Adipose tissue (tissue), 3 donors: Measurements from ENCODE around the gene SLCO2A1. TPM values are rescaled to one million over a fixed set of nuclear protein-coding genes. Genes with fewer than 3 reads are reported as not detected.

Experiments used
- H3K27ac ChIP-seq: one replicate; pipeline ENCODE4 v1.5.1; 2013; ENCODE audit warnings: low read depth, low read length
- WGBS, 3 donors: extraction: QIAGEN DNeasy Blood & Tissue Kit; methylation state at CpG; one replicate each; pipeline ENCODE4 v1.1.7; 2013; 5-methylcytosine and 5-hydroxymethylcytosine counted together
- polyA plus RNA-seq, 3 donors: library from polyadenylated mRNA; stranded (reverse); fragments of 200-250 nt; gene quantifications; one replicate each; pipeline ENCODE4 v1.2.3, GENCODE V29; 2013
- donor health status: healthy with polysubstance abuse.
- donor health status: Bipolar disorder and iron deficiency.
- donor health status: healthy.

Gene SLCO2A1
- polyA plus RNA-seq, 3 donors: 5.2 to 33.5 (median 6.3) TPM

DNA sequence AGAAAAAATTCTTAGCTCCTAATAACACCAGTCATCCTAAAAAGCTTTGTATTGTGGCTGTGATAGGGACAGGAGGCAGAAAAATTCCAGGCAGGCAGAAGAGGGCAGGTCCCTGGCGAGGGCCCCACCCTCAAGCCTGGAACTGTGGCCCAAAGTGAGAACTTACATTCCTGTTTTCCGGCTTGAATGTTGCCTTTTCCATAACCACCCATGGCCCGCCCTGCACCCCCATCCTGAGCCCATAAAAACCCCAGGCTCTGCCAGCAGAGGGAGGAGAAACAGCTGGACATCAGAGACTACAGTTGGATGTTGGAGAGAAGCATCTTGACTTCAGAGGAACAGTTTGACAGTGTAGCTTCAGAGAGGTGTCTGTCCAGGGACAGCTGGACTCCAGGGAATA, 37.3 kb downstream of the SLCO2A1 start:
- WGBS, 3 donors: 76 to 92% (median 86%) methylated on average over 3 of the region's 3 CpGs
- no peak overlapping the region for H3K27ac ChIP-seq

DNA sequence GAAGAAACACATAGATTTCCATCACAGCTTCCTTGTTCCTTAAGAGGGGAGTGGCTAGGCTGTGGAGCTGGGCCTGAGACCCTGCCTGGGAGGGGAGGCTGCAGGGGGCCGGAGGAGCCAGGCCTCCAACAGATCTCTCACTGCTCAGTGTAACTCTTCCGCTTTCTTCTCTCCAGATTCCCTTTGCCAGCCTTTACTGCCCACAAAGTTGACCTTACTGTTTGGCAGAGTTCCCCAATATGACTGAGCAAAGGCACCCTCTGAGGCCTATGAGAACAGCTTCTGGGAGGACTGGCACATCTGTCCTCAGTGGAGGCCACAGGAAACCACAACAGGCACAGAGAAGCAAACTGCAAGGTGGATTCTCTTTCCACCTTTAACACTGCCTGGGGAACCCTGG, 38.1 kb downstream of the SLCO2A1 start:
- no peak overlapping the region for H3K27ac ChIP-seq
- 34 to 83% (median 65%) methylated on average over 2 of the region's 2 CpGs for WGBS, 3 donors

DNA sequence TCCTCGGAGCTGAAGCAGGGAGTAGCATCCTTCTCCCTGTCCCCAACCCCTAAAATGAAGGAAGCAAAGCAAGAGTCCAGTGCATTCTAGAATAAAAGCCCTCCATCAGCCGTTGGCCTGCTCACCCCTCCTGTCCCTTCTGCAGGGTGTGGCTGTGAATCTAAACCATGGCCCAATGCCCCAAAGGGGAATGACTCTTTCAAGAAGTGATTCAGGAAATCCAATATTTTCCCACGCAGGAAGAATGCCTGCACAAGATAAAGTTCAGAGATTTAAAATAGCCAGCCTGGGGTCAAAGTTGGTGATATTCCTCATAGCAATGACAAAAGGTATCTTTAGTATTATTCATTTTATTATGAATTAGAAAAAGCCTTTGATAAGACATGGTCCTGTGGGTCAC, 38.5 kb downstream of the SLCO2A1 start:
- no peak overlapping the region for H3K27ac ChIP-seq
- 36 to 77% (median 42%) methylated on average over 3 of the region's 3 CpGs for WGBS, 3 donors

DNA sequence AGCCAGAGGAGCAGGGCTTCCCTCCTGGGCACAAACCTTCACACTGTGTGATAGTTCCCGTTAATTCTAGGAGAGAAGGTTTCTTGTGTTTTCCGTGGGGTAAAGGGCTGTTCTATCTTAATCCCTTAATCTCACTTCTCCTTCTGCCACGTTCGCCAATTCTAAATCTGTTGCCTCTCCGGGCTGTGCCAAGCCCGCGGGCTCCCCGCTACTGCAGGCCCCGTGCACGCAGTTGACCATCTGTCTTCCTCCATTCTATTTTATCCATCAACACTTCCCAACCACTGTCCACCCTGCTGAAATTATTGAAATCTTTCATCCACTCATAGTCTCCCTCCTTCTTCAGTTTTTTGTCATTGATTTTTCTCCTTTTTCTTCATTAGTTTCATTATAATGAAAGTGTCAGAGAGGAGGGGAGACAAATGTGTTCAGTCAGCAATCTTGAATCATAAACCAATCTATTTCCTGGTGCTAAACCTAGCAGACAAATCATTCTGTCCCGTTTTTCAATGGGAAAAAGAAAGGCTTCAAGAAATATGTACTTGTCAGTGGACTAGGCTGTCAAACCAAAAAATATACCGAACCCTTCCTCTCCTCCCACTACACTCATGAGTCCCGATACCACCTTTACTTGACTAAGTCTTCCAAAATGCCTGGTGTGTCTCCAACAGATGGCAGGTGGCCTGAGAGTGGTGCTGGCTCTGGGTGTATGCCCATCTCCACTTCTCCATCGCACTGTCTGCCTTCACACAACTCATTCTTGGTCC, 39.6 kb downstream of the SLCO2A1 start:
- H3K27ac ChIP-seq: no peak overlapping the region
- WGBS, 3 donors: 77 to 89% (median 86%) methylated on average over 14 of the region's 14 CpGs

DNA sequence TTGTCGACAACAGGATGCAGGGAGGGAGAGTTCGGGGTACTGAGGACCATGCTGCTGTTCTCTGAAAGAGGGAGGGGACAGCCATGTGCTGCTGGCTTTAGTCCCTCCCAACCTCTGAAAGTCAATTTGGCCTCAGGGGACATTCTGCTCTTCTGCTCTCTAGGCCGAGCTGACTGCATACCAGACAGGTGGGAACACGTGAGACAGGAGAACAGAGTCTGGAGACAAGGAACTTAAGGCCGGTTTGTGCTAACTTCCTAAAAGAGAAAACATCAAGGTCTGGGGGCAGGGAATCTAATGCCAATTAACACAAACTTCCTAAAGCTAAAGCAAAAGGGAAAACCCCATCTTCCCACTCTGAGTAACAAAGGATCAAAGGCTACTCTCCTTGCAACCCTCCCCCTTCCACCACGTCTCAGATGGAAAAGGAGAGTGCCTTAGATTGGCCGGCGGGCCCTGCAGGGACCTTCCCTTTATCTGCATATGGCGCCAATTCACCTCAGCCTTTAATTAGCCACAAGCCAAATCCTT, 41.0 kb downstream of the SLCO2A1 start:
- no peak overlapping the region for H3K27ac ChIP-seq
- 64 to 73% (median 67%) methylated on average over 9 of the region's 9 CpGs for WGBS, 3 donors

DNA sequence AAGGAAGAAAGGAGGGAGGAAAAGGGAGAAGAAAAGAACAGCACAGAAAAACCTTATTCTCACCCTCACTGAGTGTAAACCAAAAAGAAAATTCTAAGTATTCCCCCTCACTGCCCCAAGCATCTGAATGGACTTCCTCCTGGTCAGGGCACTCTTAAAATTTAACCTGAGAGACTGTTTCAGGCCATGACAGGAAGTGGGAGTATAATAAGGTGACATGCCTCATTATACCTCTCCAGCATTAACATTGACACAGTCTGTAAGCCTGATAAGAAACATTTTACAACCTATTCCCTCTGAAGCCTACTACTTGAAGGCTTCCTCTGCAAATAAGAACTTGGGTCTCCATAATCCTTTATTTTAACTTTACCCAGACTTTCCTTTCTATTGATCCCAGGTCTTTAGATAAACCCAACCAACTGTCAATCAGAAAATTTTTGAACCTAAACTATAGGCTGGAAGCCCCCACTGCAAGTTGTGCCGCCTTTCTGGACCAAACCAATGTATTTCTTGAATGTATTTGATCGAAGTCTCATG, 41.7 kb downstream of the SLCO2A1 start:
- no peak overlapping the region for H3K27ac ChIP-seq
- WGBS, 3 donors: 87 to 92% (median 88%) methylated on average over 2 of the region's 2 CpGs

DNA sequence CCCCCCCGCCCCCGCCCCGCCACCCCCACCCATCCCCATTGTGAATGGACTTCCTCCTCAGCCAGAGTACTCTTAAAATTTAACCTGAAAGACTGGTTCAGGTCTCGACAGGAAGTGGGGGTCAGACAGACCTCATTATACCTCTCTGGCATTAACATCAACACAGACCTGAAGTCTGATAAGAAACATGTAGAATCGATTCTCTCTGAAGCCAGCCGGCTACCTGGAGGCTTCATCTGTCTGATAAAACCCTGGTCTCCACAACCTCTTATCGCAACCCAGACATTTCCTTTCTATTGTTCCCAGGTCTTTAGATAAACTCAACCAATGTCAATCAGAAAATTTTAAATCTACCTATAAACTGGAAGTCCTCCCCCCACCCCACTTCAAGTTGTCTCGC, 42.6 kb downstream of the SLCO2A1 start:
- WGBS, 3 donors: 38 to 49% (median 45%) methylated on average over 8 of the region's 8 CpGs
- H3K27ac ChIP-seq: no peak overlapping the region

DNA sequence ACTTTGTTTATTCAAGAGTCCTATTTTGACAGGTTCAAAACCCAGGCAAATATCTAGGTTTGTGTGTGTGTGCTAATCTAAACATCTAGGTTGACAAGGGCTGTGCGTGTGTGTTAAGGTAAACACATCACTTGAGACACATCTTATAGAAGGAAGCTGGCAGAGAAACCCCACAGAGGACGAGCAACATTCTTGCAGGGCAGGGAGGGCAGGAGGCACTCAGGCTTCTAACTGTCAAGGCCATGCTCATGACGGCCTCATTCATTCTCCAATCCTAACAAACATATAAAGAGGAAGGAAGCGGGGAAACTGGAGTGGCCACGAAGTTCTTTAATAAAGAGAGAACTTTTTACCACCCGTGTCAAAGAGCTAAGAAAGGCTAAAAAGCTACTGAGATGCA, 43.4 kb downstream of the SLCO2A1 start:
- 30 to 48% (median 43%) methylated on average over 6 of the region's 6 CpGs for WGBS, 3 donors

DNA sequence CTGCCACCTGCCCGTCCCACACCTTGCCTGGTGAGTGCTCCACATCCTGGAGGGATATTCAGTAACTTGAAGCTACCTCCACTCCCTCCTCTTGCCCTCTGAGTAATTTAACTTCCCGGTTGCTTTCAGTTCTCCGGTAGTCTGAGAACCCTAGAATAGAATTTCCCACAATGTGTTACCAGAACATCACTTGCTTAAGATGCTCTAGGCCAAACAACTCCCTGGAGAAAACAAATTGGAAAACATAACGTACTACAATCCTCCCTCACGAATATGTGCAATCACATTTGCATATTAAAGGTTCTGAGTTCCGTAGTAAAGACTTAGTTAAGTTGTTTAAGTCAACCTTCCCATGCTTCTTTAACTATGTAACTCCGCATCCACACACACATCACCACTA, 44.8 kb downstream of the SLCO2A1 start:
- H3K27ac ChIP-seq: no peak overlapping the region
- 76 to 86% (median 76%) methylated on average over 7 of the region's 7 CpGs for WGBS, 3 donors

More for the DNA sequence above, 43.4 kb downstream of the SLCO2A1 start:
- H3K27ac ChIP-seq: no peak overlapping the region

DNA sequence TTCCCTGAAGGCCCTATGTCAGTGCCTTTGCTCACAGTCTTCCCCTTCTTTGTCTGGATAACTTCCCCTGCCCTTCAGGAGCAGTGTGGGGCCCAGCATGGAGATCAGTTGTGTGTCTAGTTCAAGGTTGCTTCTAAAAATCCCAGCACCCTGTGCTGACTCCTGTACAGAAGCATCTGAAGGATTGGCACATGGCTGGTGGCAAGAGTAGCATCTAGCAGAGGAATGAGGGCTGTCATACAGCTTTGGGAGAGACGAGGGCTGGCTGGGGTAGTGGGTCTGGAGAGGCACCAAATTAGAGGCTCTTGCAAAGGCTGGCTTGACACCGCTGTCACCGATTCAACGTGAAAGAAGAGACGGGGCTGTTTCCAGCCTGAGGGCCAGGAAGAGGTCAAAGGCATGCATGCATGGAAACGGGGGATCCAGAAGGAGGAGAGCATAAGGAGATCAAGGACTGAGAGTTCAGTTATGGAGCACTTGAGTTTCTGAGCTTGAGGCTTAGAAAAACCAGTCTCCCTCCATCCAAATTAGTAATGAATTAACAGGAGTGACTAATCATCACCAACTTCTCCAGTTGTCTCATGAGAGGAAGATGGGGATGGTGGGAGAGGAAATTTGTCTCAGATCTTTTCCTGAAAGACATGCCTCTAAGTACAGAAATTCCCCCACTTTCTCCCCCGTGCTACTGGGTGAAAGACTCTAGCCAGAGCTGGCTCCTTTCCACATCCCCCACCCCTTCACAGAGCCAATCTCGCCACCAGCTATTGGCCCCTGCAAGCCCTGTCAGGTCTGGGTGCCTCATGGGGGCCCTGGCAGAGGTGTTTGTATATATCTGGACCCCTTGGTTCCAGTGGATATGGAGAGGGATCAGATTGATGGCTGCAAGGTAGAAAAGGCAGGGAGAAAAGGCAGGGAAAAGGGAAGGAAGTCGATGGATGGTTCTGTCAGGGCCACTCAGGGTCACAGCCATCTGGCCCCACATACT, 45.9 kb downstream of the SLCO2A1 start:
- 85 to 92% (median 89%) methylated on average over 9 of the region's 9 CpGs for WGBS, 3 donors
- no peak overlapping the region for H3K27ac ChIP-seq

DNA sequence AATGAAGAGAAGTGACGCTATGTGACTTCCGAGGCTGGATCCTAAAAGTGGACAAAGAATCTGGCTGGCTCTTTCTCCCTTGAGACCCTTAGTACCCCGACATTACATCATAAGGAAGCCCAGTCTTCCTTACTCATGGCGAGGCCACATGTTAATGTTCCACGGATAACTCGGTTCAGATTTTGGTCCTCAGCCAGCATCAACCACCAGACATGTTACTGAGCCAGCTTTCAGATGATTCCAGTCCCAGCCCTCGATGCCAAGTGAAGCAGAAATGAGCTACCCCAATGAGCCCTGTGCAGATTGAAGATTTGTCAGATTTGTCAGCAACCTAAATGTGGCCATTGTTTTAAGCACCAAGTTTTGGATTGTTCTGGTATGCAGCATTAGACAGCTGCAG, 46.6 kb downstream of the SLCO2A1 start:
- no peak overlapping the region for H3K27ac ChIP-seq
- 71 to 91% (median 73%) methylated on average over 7 of the region's 7 CpGs for WGBS, 3 donors

DNA sequence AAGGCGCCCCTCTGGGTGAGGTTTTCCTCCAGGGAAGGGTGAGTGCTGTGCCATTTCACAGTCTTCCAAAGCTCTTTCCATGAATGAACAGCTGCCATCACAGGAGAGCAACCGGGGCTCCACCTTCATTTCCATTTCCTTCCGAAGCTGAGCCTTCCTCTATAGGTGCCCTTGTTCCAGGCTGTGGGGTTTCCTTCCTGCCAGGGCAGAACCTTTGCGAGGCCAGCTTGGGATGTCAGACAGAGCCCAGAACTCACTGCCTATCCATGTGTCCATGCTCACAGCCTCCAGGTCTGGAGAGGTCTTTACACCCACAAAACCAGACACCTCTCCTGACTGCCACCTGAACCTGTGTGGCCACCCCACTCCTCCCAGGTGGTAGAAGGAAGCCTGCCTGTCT, 49.2 kb downstream of the SLCO2A1 start:
- 72 to 96% (median 77%) methylated on average over 4 of the region's 4 CpGs for WGBS, 3 donors
- H3K27ac ChIP-seq: no peak overlapping the region

DNA sequence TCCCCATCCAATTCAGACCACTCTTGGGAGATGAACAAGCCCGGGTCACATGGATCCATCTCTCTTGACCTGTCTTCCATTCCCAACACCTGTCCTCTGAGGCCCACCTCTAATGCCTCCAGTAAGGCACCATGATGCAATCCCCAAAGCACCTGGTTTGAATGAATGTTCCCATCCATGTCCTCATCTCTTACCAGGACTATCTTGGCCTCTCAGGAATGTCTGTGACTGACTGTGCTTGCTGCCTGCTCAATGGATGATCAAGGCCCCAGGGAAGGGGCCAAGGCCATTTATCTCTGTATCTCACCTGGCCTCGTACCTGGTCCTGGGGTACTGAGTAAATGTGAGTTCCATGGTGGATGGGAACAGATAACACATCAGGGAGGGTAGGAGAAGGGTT, 49.7 kb downstream of the SLCO2A1 start:
- no peak overlapping the region for H3K27ac ChIP-seq
- 89 to 100% (median 92%) methylated on average over 2 of the region's 2 CpGs for WGBS, 3 donors

DNA sequence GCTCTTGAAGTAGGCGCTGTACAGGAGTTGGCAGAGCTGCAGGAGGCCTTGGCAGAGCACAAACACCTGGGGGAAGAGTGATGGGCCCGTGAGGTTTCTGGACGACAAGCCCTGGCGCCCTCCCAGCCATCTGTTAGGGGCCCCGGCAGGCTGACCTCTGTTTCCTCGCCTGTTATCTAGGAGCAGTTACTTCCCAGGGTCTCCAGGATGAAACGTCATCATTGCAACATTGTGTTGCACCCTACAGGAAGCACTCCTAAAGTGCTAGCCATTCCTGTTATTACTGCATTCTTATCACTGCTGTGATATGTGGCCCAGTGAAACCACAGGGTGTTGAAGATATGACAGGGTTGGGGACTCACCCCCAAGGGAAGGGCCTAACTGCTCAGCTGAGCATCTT, 50.2 kb downstream of the SLCO2A1 start:
- H3K27ac ChIP-seq: no peak overlapping the region
- 40 to 67% (median 56%) methylated on average over 7 of the region's 7 CpGs for WGBS, 3 donors

DNA sequence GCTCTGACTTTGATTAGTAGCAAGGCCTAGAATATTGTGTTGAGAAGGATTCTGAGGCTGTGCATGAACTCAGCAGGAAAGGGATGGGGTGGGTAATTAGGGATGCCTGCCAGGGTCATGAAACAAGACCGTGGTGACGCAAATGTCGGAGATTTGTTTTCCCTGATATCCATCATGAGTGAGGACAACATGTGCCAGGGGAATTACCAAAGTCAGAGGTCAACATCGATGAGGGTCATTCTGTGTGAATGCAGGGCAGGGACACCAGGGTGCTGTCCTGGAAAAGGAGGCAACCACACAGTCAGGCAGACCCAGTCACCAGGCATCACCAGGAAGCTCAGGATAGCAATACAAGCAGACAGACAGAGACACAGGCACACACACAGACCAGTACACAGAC, 52.2 kb downstream of the SLCO2A1 start:
- H3K27ac ChIP-seq: no peak overlapping the region
- WGBS, 3 donors: 68 to 76% (median 70%) methylated on average over 4 of the region's 4 CpGs

DNA sequence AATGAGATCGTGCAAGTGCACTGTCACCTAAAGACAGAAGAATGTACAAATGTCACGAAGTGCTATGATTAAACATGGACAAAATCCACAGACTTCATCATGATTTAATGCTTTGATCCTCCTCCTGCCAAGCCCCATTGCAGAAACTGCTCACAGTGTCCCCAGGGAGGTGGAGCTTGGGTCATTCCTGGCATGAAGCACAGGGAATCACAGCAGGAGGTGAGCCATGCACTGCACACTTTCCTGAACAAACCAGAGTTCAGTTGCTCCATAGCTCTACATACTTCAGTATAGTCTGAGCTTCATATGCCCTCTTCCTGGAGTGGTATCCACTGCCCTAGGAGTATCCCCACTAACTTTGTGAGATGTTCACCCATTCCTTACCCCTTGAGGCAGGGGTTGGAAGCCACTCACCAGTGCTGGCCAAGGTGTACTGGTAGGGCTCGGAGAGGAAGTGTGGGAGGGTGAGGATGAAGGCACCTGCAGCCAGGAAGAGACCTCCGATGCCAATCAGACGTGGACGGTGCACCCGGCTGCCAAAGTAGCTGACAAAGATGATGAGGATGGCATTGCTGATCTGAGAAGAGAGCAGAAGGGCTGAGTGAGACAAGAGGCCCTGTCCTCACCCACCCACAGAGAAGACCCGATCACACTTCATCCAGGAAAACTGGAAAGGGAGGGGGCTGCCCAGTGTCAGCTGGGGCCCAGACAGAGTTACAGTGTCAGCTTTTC, 56.3 kb downstream of the SLCO2A1 start:
- H3K27ac ChIP-seq: no peak overlapping the region
- 86 to 91% (median 89%) methylated on average over 8 of the region's 8 CpGs for WGBS, 3 donors

DNA sequence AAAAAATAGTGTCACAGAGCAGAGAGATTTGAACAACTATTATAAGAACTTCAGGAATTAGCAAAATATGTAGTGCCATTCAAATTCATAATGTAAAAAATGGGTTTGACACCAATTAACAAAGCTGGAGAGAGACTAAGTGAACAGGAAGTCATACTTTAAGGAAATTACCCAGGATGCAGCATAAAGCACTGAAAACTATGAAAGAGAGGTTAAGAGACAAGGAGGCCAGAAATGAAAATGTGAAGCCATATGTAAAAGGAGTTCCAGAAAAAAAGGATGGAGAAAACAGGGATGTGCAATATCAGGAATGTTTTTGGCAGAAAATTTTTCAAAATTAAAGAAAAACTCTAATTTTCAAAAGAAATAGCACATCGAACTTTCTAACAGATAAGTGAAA, 57.6 kb downstream of the SLCO2A1 start:
- WGBS, 3 donors: 89 to 98% (median 93%) methylated on average over 1 of the region's 1 CpG
- H3K27ac ChIP-seq: no peak overlapping the region

DNA sequence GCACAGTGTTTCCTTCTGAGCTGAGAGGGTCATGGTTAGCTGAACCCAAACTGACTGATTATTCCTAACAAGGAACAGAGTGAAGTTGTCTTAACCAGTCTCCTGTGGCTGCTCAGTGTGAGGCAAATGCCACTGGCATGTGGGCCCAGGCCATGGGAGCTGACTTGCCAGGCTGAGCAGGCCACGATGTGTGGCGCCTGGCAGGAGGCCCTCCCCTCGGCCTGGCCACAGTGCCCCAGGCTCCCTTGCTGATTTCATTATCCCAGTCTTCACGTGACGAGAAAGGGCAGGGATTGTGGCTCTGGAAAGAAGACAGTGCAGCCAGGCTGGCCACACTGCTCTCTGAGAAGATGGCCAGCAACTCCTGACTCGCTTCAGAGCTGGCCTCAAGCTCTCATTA, 58.8 kb downstream of the SLCO2A1 start:
- H3K27ac ChIP-seq: no peak overlapping the region
- WGBS, 3 donors: 74 to 93% (median 87%) methylated on average over 6 of the region's 6 CpGs
